OCI-LY1 (cell line): ENCODE data around the gene MMP27.
A peak's percentile ranks its signal among the peaks of the same experiment; 100 is the strongest.

Experiments used
- EZH2 ChIP-seq: fragments of 200-600 bp; sonication (generic), shearing (Covaris generic); IDR thresholded peaks from 2 replicates; pipeline ENCODE4 v1.8.0; 2017; ENCODE audit warnings: borderline replicate concordance, mixed run types, mild to moderate bottlenecking, antibody characterized with exemption, low read length, moderate library complexity, mixed read lengths
- TF ChIP-seq, protein P1 (sequence below): fragments of 200-600 bp; sonication (generic), shearing (Covaris generic); IDR thresholded peaks from 2 replicates; pipeline ENCODE4 v1.5.1; 2017; ENCODE audit warnings: mild to moderate bottlenecking, antibody characterized with exemption, low read length, moderate library complexity, mixed read lengths

DNA sequence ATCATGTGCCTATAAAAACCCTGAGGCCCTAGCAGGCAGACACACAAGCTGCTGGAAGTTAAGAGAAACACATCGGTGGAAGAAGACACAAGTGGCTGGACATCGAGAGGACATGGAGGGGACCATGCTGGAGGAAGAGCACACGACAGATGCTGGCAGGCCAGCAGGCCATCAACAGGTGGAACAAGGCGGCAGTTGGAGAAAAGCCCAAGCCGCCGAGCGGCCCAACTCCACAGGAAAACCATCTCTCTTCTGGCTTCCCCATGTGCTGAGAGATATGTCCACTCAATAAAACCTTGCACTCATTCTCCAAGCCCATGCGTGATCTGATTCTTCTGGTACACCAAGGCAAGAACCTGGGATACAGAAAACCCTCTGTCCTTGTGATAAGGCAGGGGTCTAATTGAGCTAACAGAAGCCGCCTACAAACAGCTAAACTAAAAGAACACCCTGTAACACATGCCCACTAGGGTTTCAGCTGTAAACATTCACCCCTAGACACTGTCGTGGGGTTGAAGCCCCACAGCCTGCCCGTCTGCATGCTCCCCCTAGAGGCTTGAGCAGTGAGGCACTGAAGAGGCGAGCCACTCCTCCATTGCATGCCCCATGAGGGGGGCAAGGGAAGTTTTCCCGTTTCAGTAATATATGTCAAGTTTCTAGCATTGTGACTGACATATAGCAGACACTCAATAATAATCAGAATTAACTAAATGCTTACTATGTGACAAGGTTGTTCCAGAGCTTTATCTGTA, 41.4 kb downstream of the MMP27 start:
- TF ChIP-seq, protein P1, sequence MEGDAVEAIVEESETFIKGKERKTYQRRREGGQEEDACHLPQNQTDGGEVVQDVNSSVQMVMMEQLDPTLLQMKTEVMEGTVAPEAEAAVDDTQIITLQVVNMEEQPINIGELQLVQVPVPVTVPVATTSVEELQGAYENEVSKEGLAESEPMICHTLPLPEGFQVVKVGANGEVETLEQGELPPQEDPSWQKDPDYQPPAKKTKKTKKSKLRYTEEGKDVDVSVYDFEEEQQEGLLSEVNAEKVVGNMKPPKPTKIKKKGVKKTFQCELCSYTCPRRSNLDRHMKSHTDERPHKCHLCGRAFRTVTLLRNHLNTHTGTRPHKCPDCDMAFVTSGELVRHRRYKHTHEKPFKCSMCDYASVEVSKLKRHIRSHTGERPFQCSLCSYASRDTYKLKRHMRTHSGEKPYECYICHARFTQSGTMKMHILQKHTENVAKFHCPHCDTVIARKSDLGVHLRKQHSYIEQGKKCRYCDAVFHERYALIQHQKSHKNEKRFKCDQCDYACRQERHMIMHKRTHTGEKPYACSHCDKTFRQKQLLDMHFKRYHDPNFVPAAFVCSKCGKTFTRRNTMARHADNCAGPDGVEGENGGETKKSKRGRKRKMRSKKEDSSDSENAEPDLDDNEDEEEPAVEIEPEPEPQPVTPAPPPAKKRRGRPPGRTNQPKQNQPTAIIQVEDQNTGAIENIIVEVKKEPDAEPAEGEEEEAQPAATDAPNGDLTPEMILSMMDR = peak; percentile 68
- TF ChIP-seq EZH2 = no peak
